Endothelial cell (in vitro differentiated cells): ENCODE data around the gene RTN3. TPM values are rescaled to one million over a fixed set of nuclear protein-coding genes. Genes with fewer than 3 reads are reported as not detected.

ENCODE experiments used
- DNase-seq: peaks from one replicate; pipeline ENCODE4 v3.0.0; 2021; ENCODE audit warnings: low spot score
- H3K27ac Mint-ChIP-seq: one replicate; pipeline ENCODE4 v1.8.0; 2021; ENCODE audit warnings: mixed read lengths, inconsistent platforms; ENCODE audit not compliant: unreplicated experiment
- H3K27me3 Mint-ChIP-seq: one replicate; pipeline ENCODE4 v1.8.0; 2021; ENCODE audit warnings: mild to moderate bottlenecking, moderate library complexity, mixed read lengths, inconsistent platforms; ENCODE audit not compliant: unreplicated experiment
- H3K36me3 Mint-ChIP-seq: one replicate; pipeline ENCODE4 v1.8.0; 2021; ENCODE audit warnings: mild to moderate bottlenecking, low read depth, mixed read lengths, inconsistent platforms; ENCODE audit not compliant: unreplicated experiment
- H3K4me1 Mint-ChIP-seq: one replicate; pipeline ENCODE4 v1.8.0; 2021; ENCODE audit warnings: mild to moderate bottlenecking, mixed read lengths, inconsistent platforms; ENCODE audit not compliant: unreplicated experiment
- H3K4me3 Mint-ChIP-seq: one replicate; pipeline ENCODE4 v1.8.0; 2021; ENCODE audit warnings: mild to moderate bottlenecking, mixed read lengths, inconsistent platforms; ENCODE audit not compliant: unreplicated experiment
- H3K9me3 Mint-ChIP-seq: one replicate; pipeline ENCODE4 v1.8.0; 2021; ENCODE audit warnings: mixed read lengths, inconsistent platforms; ENCODE audit not compliant: unreplicated experiment
- CTCF ChIP-seq: fragments of 200-600 bp; sonication (generic); IDR thresholded peaks from one replicate; pipeline ENCODE4 v1.5.0; 2021; ENCODE audit warnings: antibody characterized with exemption; ENCODE audit not compliant: unreplicated experiment
- total RNA-seq: library from RNA; stranded (reverse); fragmentation: NEBNext Ultra II Directional; extraction: Animal tissue kit (Norgen Biotek cat#: 25700); gene quantifications from one replicate; pipeline ENCODE4 v1.2.1, GENCODE V29; 2021; ENCODE audit not compliant: unreplicated experiment

RTN3 gene
- total RNA-seq, 1 donor from 2014 or later, result 103 TPM

- no peak for TF ChIP-seq CTCF
- Mint-ChIP-seq H3K4me3 (no peak overlapping the region), H3K4me1 (peaks cover 16% of the 10 kb centered on the region), H3K27me3 (peaks cover 3% of the 10 kb centered on the region), H3K36me3 (peaks cover 4% of the 10 kb centered on the region), H3K9me3 (no peaks in the 10 kb centered on the region), H3K27ac (no peak overlapping the region)
- no peak for DNase-seq
Observed at GRCh38 chr11:63749624-63750023, 68.3 kb downstream of the RTN3 start.

DNA sequence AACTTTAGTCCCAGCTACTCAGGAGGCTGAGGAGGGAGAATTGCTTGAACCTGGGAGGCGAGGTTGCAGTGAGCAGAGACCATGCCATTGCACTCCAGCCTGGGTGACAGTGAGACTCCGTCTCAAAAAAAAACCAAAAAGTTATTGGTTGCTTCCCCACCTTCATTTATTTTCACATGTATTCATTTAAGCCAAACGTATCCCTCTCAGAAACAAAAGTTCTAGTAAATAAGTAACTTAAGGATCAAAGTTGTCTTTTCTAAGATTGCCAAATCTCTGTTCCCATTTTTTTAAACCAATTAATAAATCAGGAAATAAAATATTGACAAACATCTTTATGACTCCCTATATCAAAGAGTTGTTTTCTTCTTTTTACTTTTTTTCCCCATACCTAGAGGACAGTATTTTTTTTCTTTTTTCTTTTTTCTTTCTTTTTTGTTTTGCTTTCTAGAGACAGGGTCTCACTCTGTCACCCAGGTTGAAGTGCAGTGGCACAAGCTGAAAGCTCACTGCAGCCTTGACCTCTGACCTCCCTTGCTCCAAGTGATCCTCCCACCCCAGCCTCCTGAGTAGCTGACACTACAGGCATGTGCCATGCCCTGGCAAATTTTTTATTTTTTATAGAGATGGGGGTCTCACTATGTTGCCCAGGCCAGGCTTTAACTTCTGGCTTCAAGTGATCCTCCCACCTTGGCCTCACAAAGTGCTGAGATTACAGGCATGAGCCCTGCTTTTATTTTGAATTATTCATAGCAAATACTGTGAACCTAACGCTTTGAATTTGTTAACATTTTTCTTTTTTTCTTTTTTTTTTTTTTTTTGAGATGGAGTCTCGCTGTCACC, 75.8 kb downstream of the RTN3 start:
- TF ChIP-seq CTCF, result no peak
- peaks cover 13% of the 10 kb centered on the region for H3K4me1 Mint-ChIP-seq
- H3K27me3 Mint-ChIP-seq, result peaks cover 6% of the 10 kb centered on the region
- H3K36me3 Mint-ChIP-seq, result peaks cover 6% of the 10 kb centered on the region
- H3K4me3 Mint-ChIP-seq, result peak overlapping the region; percentile 49
- H3K27ac Mint-ChIP-seq, result no peak overlapping the region
- H3K9me3 Mint-ChIP-seq, result no peaks in the 10 kb centered on the region
- no peak for DNase-seq

DNA sequence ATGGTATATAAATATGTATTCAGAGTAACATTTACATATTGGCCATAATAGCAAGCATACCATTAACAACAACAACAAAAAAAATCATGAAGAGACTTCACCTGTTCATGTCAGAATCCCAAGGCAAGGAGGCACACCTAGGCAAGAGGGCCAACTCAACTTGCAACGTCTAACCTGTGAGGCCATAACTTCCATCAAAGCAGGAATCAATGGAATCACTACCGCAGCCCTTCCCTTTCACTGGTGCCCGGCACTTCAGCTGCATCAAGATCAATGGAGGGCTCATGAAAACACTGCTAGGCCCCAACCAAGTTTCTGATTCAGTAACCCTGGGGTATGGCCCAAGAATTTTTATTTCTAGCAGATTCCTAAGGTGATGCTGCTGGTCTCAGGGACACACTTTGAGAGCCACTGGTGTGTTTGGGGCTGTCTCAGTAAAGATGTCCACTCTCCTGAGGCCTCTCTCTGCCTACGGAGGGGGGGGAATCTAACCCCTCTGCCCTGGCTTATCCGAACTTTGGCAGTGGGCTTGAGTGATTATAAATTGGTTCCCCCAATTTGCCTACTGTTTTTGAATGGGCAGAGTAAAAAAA, 79.3 kb downstream of the RTN3 start:
- Mint-ChIP-seq H3K27ac (no peak overlapping the region), H3K4me3 (no peak overlapping the region), H3K27me3 (peaks cover 8% of the 10 kb centered on the region)

DNA sequence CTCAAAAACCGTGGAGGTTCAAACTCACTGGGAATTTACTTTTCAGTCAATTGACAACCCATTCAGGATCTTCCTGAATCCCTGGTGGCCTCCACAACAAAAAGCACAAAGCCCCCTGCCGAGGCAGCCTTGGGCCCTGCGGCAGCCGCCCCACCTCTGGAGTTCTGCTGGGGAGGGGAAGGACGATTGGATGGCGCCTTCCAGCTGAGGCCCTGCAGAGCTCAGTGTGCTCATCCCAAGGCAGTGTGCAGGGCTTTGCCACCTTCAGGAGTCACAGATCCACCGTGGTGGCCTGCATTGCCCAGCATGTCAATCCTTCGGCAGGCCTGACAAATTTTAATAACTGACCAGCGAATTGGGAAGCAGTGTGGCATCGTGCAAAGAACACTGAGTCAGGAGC, 79.9 kb downstream of the RTN3 start:
- Mint-ChIP-seq H3K9me3 (no peaks in the 10 kb centered on the region), H3K4me3 (no peak overlapping the region), H3K36me3 (peaks cover 6% of the 10 kb centered on the region), H3K27me3 (peaks cover 8% of the 10 kb centered on the region), H3K27ac (no peak overlapping the region), H3K4me1 (peaks cover 18% of the 10 kb centered on the region)
- no peak for DNase-seq
- no peak for TF ChIP-seq CTCF

More for the DNA sequence above, 79.3 kb downstream of the RTN3 start:
- DNase-seq, result no peak
- peaks cover 6% of the 10 kb centered on the region for H3K36me3 Mint-ChIP-seq
- H3K9me3 Mint-ChIP-seq, result no peaks in the 10 kb centered on the region
- peaks cover 17% of the 10 kb centered on the region for H3K4me1 Mint-ChIP-seq
- no peak for TF ChIP-seq CTCF
